Fibroblast of pulmonary artery (primary cell): ENCODE measurements around the gene LEMD2.
A peak's percentile ranks its signal among the peaks of the same experiment; 100 is the strongest.

Source experiments
- DNase-seq: peaks from one replicate; pipeline ENCODE4 v3.0.0-alpha.2; 2010; ENCODE audit warnings: low read depth
- H3K4me3 ChIP-seq: replicated peaks from 2 replicates; pipeline ENCODE4 v1.5.1; 2011; ENCODE audit warnings: low read depth, mild to moderate bottlenecking, control low read depth, low read length, moderate library complexity
- CTCF ChIP-seq: IDR thresholded peaks from 2 replicates; pipeline ENCODE4 v1.5.1; 2011; ENCODE audit warnings: mild to moderate bottlenecking, control low read depth, low read length, inconsistent platforms; ENCODE audit errors: missing control alignments

LEMD2 gene

GRCh38 chr6:33830635-33831240, 41.8 kb upstream of the LEMD2 start:
- TF ChIP-seq CTCF = no peak
- no peak for DNase-seq
- no peak overlapping the region for H3K4me3 ChIP-seq

- no peak overlapping the region for H3K4me3 ChIP-seq
- TF ChIP-seq CTCF = no peak
- peak; percentile 38 for DNase-seq
Observed at GRCh38 chr6:33828764-33829731, 40.1 kb upstream of the LEMD2 start.

- no peak for DNase-seq
- H3K4me3 ChIP-seq = no peak overlapping the region
- TF ChIP-seq CTCF = no peak
Observed at GRCh38 chr6:33828452-33828763, 39.5 kb upstream of the LEMD2 start.

- no peak for TF ChIP-seq CTCF
- H3K4me3 ChIP-seq = no peak overlapping the region
- DNase-seq = no peak
Observed at GRCh38 chr6:33827546-33828451, 38.9 kb upstream of the LEMD2 start.

- TF ChIP-seq CTCF = no peak
- no peak overlapping the region for H3K4me3 ChIP-seq
- DNase-seq = no peak
Observed at GRCh38 chr6:33826537-33826936, 37.6 kb upstream of the LEMD2 start.

- peak; percentile 72 for DNase-seq
- H3K4me3 ChIP-seq = no peak overlapping the region
Observed at GRCh38 chr6:33824461-33825154, 35.7 kb upstream of the LEMD2 start.

More at GRCh38 chr6:33824461-33825154, 35.7 kb upstream of the LEMD2 start:
- no peak for TF ChIP-seq CTCF
